Measurements from ENCODE around the gene SCN2A.
A peak's percentile ranks its signal among the peaks of the same experiment; 100 is the strongest.

SCN2A gene

GRCh38 chr2:165281387-165281786 is 42.2 kb downstream of the SCN2A start:
- DNase-seq (ENCODE audit: low read depth, low spot score), result no peak
- no CpG with 5 or more reads among the region's 4 CpGs for WGBS (ENCODE audit: insufficient coverage, insufficient read length)
- 0 out of 2 replicates have a peak, but pooled peaks cover 3% of the 10 kb centered on the region for H3K4me1 ChIP-seq (ENCODE audit: control insufficient read depth, insufficient read depth, low read length)

GRCh38 chr2:165283342-165283741 is 44.1 kb downstream of the SCN2A start:
- H3K4me3 ChIP-seq (ENCODE audit: low read length), result no peak overlapping the region
- H3K27me3 ChIP-seq (ENCODE audit: control insufficient read depth, insufficient read depth, low read length), result no peaks in the 10 kb centered on the region
- no CpG with 5 or more reads among the region's 1 CpG for WGBS (ENCODE audit: insufficient coverage, insufficient read length)
- no peaks in the 10 kb centered on the region for H3K9me3 ChIP-seq (ENCODE audit: control insufficient read depth, insufficient read depth, low read length)
- H3K27ac ChIP-seq (ENCODE audit: low read length), result no peak overlapping the region
- H3K4me1 ChIP-seq (ENCODE audit: control insufficient read depth, insufficient read depth, low read length), result 0 out of 2 replicates have a peak, but pooled peaks cover 3% of the 10 kb centered on the region
- H3K36me3 ChIP-seq (ENCODE audit: control insufficient read depth, insufficient read depth, low read length), result no peaks in the 10 kb centered on the region
- DNase-seq (ENCODE audit: low read depth, low spot score), result no peak

More at GRCh38 chr2:165281387-165281786, 42.2 kb downstream of the SCN2A start:
- Histone ChIP-seq H3K27ac (ENCODE audit: low read length) (no peak overlapping the region), H3K9me3 (ENCODE audit: control insufficient read depth, insufficient read depth, low read length) (no peaks in the 10 kb centered on the region), H3K4me3 (ENCODE audit: low read length) (no peak overlapping the region), H3K27me3 (ENCODE audit: control insufficient read depth, insufficient read depth, low read length) (no peaks in the 10 kb centered on the region), H3K36me3 (ENCODE audit: control insufficient read depth, insufficient read depth, low read length) (no peaks in the 10 kb centered on the region)

- Histone ChIP-seq H3K36me3 (ENCODE audit: control insufficient read depth, insufficient read depth, low read length) (no peaks in the 10 kb centered on the region), H3K27me3 (ENCODE audit: control insufficient read depth, insufficient read depth, low read length) (no peaks in the 10 kb centered on the region)
- WGBS (ENCODE audit: insufficient coverage, insufficient read length), result no CpG with 5 or more reads among the region's 3 CpGs
Observed at GRCh38 chr2:165287094-165287778, 48.0 kb downstream of the SCN2A start.

GRCh38 chr2:165289069-165289468 is 49.9 kb downstream of the SCN2A start:
- H3K27me3 ChIP-seq (ENCODE audit: control insufficient read depth, insufficient read depth, low read length), result no peaks in the 10 kb centered on the region
- no peak for DNase-seq (ENCODE audit: low read depth, low spot score)
- H3K4me3 ChIP-seq (ENCODE audit: low read length), result no peak overlapping the region
- H3K27ac ChIP-seq (ENCODE audit: low read length), result no peak overlapping the region
- H3K9me3 ChIP-seq (ENCODE audit: control insufficient read depth, insufficient read depth, low read length), result no peaks in the 10 kb centered on the region
- WGBS (ENCODE audit: insufficient coverage, insufficient read length), result no CpG with 5 or more reads among the region's 2 CpGs
- H3K4me1 ChIP-seq (ENCODE audit: control insufficient read depth, insufficient read depth, low read length), result no peaks in the 10 kb centered on the region
- no peaks in the 10 kb centered on the region for H3K36me3 ChIP-seq (ENCODE audit: control insufficient read depth, insufficient read depth, low read length)

More at GRCh38 chr2:165287094-165287778, 48.0 kb downstream of the SCN2A start:
- no peak overlapping the region for H3K27ac ChIP-seq (ENCODE audit: low read length)
- H3K9me3 ChIP-seq (ENCODE audit: control insufficient read depth, insufficient read depth, low read length), result no peaks in the 10 kb centered on the region
- no peaks in the 10 kb centered on the region for H3K4me1 ChIP-seq (ENCODE audit: control insufficient read depth, insufficient read depth, low read length)
- H3K4me3 ChIP-seq (ENCODE audit: low read length), result no peak overlapping the region
- no peak for DNase-seq (ENCODE audit: low read depth, low spot score)

GRCh38 chr2:165293440-165294420 is 54.5 kb downstream of the SCN2A start:
- H3K4me1 ChIP-seq (ENCODE audit: control insufficient read depth, insufficient read depth, low read length), result no peaks in the 10 kb centered on the region
- no peak overlapping the region; the same call in 1 of the 2 replicates for H3K4me3 ChIP-seq (ENCODE audit: low read length)
- DNase-seq (ENCODE audit: low read depth, low spot score), result peak; percentile 82
- no CpG with 5 or more reads among the region's 6 CpGs for WGBS (ENCODE audit: insufficient coverage, insufficient read length)
- H3K27ac ChIP-seq (ENCODE audit: low read length), result no peak overlapping the region
- H3K9me3 ChIP-seq (ENCODE audit: control insufficient read depth, insufficient read depth, low read length), result no peaks in the 10 kb centered on the region
- H3K36me3 ChIP-seq (ENCODE audit: control insufficient read depth, insufficient read depth, low read length), result no peaks in the 10 kb centered on the region
- H3K27me3 ChIP-seq (ENCODE audit: control insufficient read depth, insufficient read depth, low read length), result no peaks in the 10 kb centered on the region

GRCh38 chr2:165294912-165295311 is 55.7 kb downstream of the SCN2A start:
- no peaks in the 10 kb centered on the region for H3K9me3 ChIP-seq (ENCODE audit: control insufficient read depth, insufficient read depth, low read length)
- WGBS (ENCODE audit: insufficient coverage, insufficient read length), result no CpG with 5 or more reads among the region's 5 CpGs
- DNase-seq (ENCODE audit: low read depth, low spot score), result no peak
- no peak overlapping the region for H3K27ac ChIP-seq (ENCODE audit: low read length)
- H3K27me3 ChIP-seq (ENCODE audit: control insufficient read depth, insufficient read depth, low read length), result no peaks in the 10 kb centered on the region
- no peaks in the 10 kb centered on the region for H3K36me3 ChIP-seq (ENCODE audit: control insufficient read depth, insufficient read depth, low read length)
- H3K4me1 ChIP-seq (ENCODE audit: control insufficient read depth, insufficient read depth, low read length), result no peaks in the 10 kb centered on the region
- H3K4me3 ChIP-seq (ENCODE audit: low read length), result no peak overlapping the region

- no peaks in the 10 kb centered on the region for H3K9me3 ChIP-seq (ENCODE audit: control insufficient read depth, insufficient read depth, low read length)
- WGBS (ENCODE audit: insufficient coverage, insufficient read length), result no CpG with 5 or more reads among the region's 4 CpGs
- DNase-seq (ENCODE audit: low read depth, low spot score), result no peak
- H3K27me3 ChIP-seq (ENCODE audit: control insufficient read depth, insufficient read depth, low read length), result no peaks in the 10 kb centered on the region
- H3K4me1 ChIP-seq (ENCODE audit: control insufficient read depth, insufficient read depth, low read length), result no peaks in the 10 kb centered on the region
- no peak overlapping the region for H3K27ac ChIP-seq (ENCODE audit: low read length)
- no peak overlapping the region for H3K4me3 ChIP-seq (ENCODE audit: low read length)
- H3K36me3 ChIP-seq (ENCODE audit: control insufficient read depth, insufficient read depth, low read length), result no peaks in the 10 kb centered on the region
Observed at GRCh38 chr2:165295643-165296042, 56.4 kb downstream of the SCN2A start.

GRCh38 chr2:165305391-165306096 is 66.3 kb downstream of the SCN2A start:
- Histone ChIP-seq H3K27me3 (ENCODE audit: control insufficient read depth, insufficient read depth, low read length) (no peaks in the 10 kb centered on the region), H3K27ac (ENCODE audit: low read length) (no peak overlapping the region), H3K4me3 (ENCODE audit: low read length) (no peak overlapping the region), H3K36me3 (ENCODE audit: control insufficient read depth, insufficient read depth, low read length) (no peaks in the 10 kb centered on the region), H3K4me1 (ENCODE audit: control insufficient read depth, insufficient read depth, low read length) (no peaks in the 10 kb centered on the region), H3K9me3 (ENCODE audit: control insufficient read depth, insufficient read depth, low read length) (no peaks in the 10 kb centered on the region)
- no peak for DNase-seq (ENCODE audit: low read depth, low spot score)
- WGBS (ENCODE audit: insufficient coverage, insufficient read length), result no CpG with 5 or more reads among the region's 3 CpGs

- Histone ChIP-seq H3K4me3 (ENCODE audit: low read length) (no peak overlapping the region), H3K27me3 (ENCODE audit: control insufficient read depth, insufficient read depth, low read length) (no peaks in the 10 kb centered on the region), H3K36me3 (ENCODE audit: control insufficient read depth, insufficient read depth, low read length) (no peaks in the 10 kb centered on the region), H3K27ac (ENCODE audit: low read length) (no peak overlapping the region), H3K4me1 (ENCODE audit: control insufficient read depth, insufficient read depth, low read length) (no peaks in the 10 kb centered on the region), H3K9me3 (ENCODE audit: control insufficient read depth, insufficient read depth, low read length) (no peaks in the 10 kb centered on the region)
- no CpG with 5 or more reads among the region's 1 CpG for WGBS (ENCODE audit: insufficient coverage, insufficient read length)
- no peak for DNase-seq (ENCODE audit: low read depth, low spot score)
Observed at GRCh38 chr2:165307317-165307716, 68.1 kb downstream of the SCN2A start.

GRCh38 chr2:165311949-165312348 is 72.7 kb downstream of the SCN2A start:
- no CpG with 5 or more reads among the region's 1 CpG for WGBS (ENCODE audit: insufficient coverage, insufficient read length)
- no peak overlapping the region for H3K4me3 ChIP-seq (ENCODE audit: low read length)
- H3K36me3 ChIP-seq (ENCODE audit: control insufficient read depth, insufficient read depth, low read length), result no peaks in the 10 kb centered on the region
- DNase-seq (ENCODE audit: low read depth, low spot score), result no peak
- H3K9me3 ChIP-seq (ENCODE audit: control insufficient read depth, insufficient read depth, low read length), result no peaks in the 10 kb centered on the region
- H3K27ac ChIP-seq (ENCODE audit: low read length), result no peak overlapping the region
- no peaks in the 10 kb centered on the region for H3K27me3 ChIP-seq (ENCODE audit: control insufficient read depth, insufficient read depth, low read length)
- H3K4me1 ChIP-seq (ENCODE audit: control insufficient read depth, insufficient read depth, low read length), result no peaks in the 10 kb centered on the region

All from iPS DF 6.9 (cell line).